Esophagus muscularis mucosa (tissue), 3 donors: ENCODE results near the gene ABHD12.

Experiments
- CTCF ChIP-seq, 3 experiments: fragments of 200-600 bp in 2 of 3; fragments of 450-650 bp in 1 of 3; sonication (generic) in 2 of 3; IDR thresholded peaks; one replicate each; pipeline ENCODE4 v1.5.1; 2017 to 2019; ENCODE audit warnings: antibody characterized with exemption in 3 of 3, mild to moderate bottlenecking in 2 of 3, moderate library complexity in 1 of 3
- POLR2A ChIP-seq: fragments of 450-650 bp; IDR thresholded peaks from one replicate; pipeline ENCODE4 v1.6.1; 2017; ENCODE audit warnings: antibody characterized with exemption, moderate library complexity, mild to moderate bottlenecking, low read depth
- POLR2AphosphoS5 ChIP-seq, 2 donors: sonication (generic); formaldehyde crosslinking; IDR thresholded peaks; one replicate each; pipeline ENCODE4 v1.6.1; 2017; ENCODE audit warnings: antibody characterized with exemption in 2 of 2

GRCh38 chr20:25291432-25292133, 99.1 kb downstream of the ABHD12 start:
- no peak for TF ChIP-seq POLR2A
- no peak for TF ChIP-seq CTCF (IDR thresholded peaks at IDR 0.05)
- TF ChIP-seq POLR2AphosphoS5 (IDR thresholded peaks at IDR 0.05) = no peak
